ENCODE results near the gene CITED1.
"Not testable (repeated sequence)": the region's sequence is repeated elsewhere in the genome, so short reads cannot be mapped to it uniquely, and the experiment has no call there.

The CITED1 gene

GRCh38 chrX:72305286-72306084 lies at the start of gene CITED1:
TSS of gene CITED1 (minus strand) at chrX:72305914. CDS start at chrX:72302869, 3,045 bp downstream.
- DNase-seq: no peak

- DNase-seq: no peak
Measured at GRCh38 chrX:72352786-72353185, 47.1 kb upstream of the CITED1 start.

GRCh38 chrX:72351606-72352334 lies 46.1 kb upstream of the CITED1 start:
- no peak for DNase-seq

GRCh38 chrX:72349190-72349589 lies 43.5 kb upstream of the CITED1 start:
- no peak for DNase-seq

- no peak for DNase-seq
Measured at GRCh38 chrX:72348247-72348979, 42.7 kb upstream of the CITED1 start.

- DNase-seq: no peak
Measured at GRCh38 chrX:72347366-72347765, 41.7 kb upstream of the CITED1 start.

GRCh38 chrX:72346302-72346949 lies 40.7 kb upstream of the CITED1 start:
- DNase-seq: no peak

- no peak for DNase-seq
Measured at GRCh38 chrX:72340626-72341025, 34.9 kb upstream of the CITED1 start.

GRCh38 chrX:72340041-72340440 lies 34.3 kb upstream of the CITED1 start:
- DNase-seq: no peak

GRCh38 chrX:72330131-72330530 lies 24.4 kb upstream of the CITED1 start:
- no peak for DNase-seq

GRCh38 chrX:72326605-72327300 lies 21.0 kb upstream of the CITED1 start:
- DNase-seq: no peak

GRCh38 chrX:72319651-72320050 lies 13.9 kb upstream of the CITED1 start:
- DNase-seq: not testable (repeated sequence)

- DNase-seq: no peak
Measured at GRCh38 chrX:72317139-72317538, 11.4 kb upstream of the CITED1 start.

- DNase-seq: no peak
Measured at GRCh38 chrX:72316408-72317110, 10.8 kb upstream of the CITED1 start.

GRCh38 chrX:72314881-72315280 lies 9.2 kb upstream of the CITED1 start:
- no peak for DNase-seq

GRCh38 chrX:72313707-72314641 lies 8.3 kb upstream of the CITED1 start:
- no peak for DNase-seq

GRCh38 chrX:72312311-72312940 lies 6.7 kb upstream of the CITED1 start:
- no peak for DNase-seq

GRCh38 chrX:72309297-72310071 lies 3.8 kb upstream of the CITED1 start:
- DNase-seq: no peak

Data from islet precursor cell (in vitro differentiated cells).